Kasumi-1 (cell line): ENCODE results near the gene NRXN3.

Experiments
- DNase-seq, 2 experiments: peaks; one replicate each; lab custom pipeline; 2025; lab: John Stamatoyannopoulos, UW

Gene NRXN3

GRCh38 chr14:78242086-78242485, 71.9 kb downstream of the NRXN3 start:
- DNase-seq: no peak

- no peak for DNase-seq
Observed at GRCh38 chr14:78243187-78243586, 73.0 kb downstream of the NRXN3 start.

GRCh38 chr14:78245238-78245637, 75.1 kb downstream of the NRXN3 start:
- DNase-seq: no peak

- no peak for DNase-seq
Observed at GRCh38 chr14:78248501-78249090, 78.4 kb downstream of the NRXN3 start.

GRCh38 chr14:78251308-78251707, 81.1 kb downstream of the NRXN3 start:
- DNase-seq: no peak

- no peak for DNase-seq
Observed at GRCh38 chr14:78253986-78254385, 83.8 kb downstream of the NRXN3 start.

- no peak for DNase-seq
Observed at GRCh38 chr14:78254911-78255461, 84.8 kb downstream of the NRXN3 start.

- DNase-seq: no peak
Observed at GRCh38 chr14:78259831-78260230, 89.7 kb downstream of the NRXN3 start.

- DNase-seq: no peak
Observed at GRCh38 chr14:78278464-78279250, 108.5 kb downstream of the NRXN3 start.

GRCh38 chr14:78282437-78282836, 112.3 kb downstream of the NRXN3 start:
- no peak for DNase-seq

GRCh38 chr14:78286210-78286609, 116.0 kb downstream of the NRXN3 start:
- no peak for DNase-seq

- DNase-seq: no peak
Observed at GRCh38 chr14:78292003-78292402, 121.8 kb downstream of the NRXN3 start.

GRCh38 chr14:78297858-78298257, 127.7 kb downstream of the NRXN3 start:
- no peak for DNase-seq

- DNase-seq: no peak
Observed at GRCh38 chr14:78298298-78298697, 128.1 kb downstream of the NRXN3 start.

- no peak for DNase-seq
Observed at GRCh38 chr14:78302841-78303240, 132.7 kb downstream of the NRXN3 start.

GRCh38 chr14:78307671-78308070, 137.5 kb downstream of the NRXN3 start:
- no peak for DNase-seq

- no peak for DNase-seq
Observed at GRCh38 chr14:78308079-78308478, 137.9 kb downstream of the NRXN3 start.

GRCh38 chr14:78310272-78310671, 140.1 kb downstream of the NRXN3 start:
- DNase-seq: no peak

GRCh38 chr14:78313499-78313898, 143.3 kb downstream of the NRXN3 start:
- DNase-seq: no peak

GRCh38 chr14:78314484-78314883, 144.3 kb downstream of the NRXN3 start:
- DNase-seq: no peak

GRCh38 chr14:78316052-78316451, 145.9 kb downstream of the NRXN3 start:
- no peak for DNase-seq

- DNase-seq: peak in 1 of 2 experiments; percentile 3
Observed at GRCh38 chr14:78316786-78317185, 146.6 kb downstream of the NRXN3 start.

GRCh38 chr14:78319406-78319805, 149.2 kb downstream of the NRXN3 start:
- DNase-seq: no peak
